Activated naive CD4-positive, alpha-beta T cell (primary cell): Measurements from ENCODE around the gene SVIP.

Source experiments
- DNase-seq, 4 experiments: peaks; one replicate each; lab custom pipeline; 2025; lab: John Stamatoyannopoulos, UW

SVIP gene

GRCh38 chr11:22829231-22830081 lies at the start of gene SVIP:
Gene SVIP (minus strand): TSS chr11:22829801. CDS start chr11:22829748, 53 bp downstream.
- DNase-seq = peak; percentile 83 to 94 (median 92)

DNA sequence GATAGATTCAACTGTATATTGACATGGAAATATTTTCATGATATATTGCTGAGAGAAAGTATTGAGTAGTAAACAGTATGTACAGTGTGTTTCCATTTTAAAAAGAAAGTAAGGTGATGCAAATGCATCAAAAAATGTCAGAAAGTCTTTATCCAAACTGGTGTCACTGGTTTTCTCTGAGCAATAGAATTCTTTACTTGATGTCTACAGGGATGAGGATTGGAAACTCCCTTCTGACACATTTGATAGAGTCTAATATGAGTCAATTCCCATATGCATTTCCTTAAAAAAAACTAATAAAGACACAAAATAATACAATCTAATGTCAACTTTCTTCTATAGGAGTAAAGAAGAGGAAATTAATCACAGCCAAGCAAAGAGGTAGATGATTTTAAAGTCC lies 49.0 kb upstream of the SVIP start:
- no peak for DNase-seq

DNA sequence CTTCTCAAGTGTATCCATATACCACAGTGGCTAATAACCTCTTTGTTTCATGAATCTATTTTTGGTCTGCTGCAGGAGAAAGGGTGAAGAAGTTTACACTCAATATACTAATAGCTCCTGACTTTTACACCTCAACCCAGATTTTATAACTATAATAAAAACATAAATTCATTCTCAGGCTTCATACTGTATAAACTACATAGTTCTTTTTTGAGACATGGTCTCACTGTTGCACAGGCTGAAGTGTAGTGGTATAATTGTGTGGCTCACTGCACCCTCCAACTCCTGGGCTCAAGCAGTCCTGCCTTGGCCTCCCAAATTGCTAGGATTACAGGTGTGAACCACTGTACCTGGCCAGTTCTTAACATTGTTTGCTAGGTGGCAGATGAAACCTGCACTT lies 48.4 kb upstream of the SVIP start:
- DNase-seq = no peak

- DNase-seq = peak in 3 of 4 experiments; percentile 2 to 17 (median 15)
Measured at GRCh38 chr11:22875869-22876473, 46.4 kb upstream of the SVIP start.

DNA sequence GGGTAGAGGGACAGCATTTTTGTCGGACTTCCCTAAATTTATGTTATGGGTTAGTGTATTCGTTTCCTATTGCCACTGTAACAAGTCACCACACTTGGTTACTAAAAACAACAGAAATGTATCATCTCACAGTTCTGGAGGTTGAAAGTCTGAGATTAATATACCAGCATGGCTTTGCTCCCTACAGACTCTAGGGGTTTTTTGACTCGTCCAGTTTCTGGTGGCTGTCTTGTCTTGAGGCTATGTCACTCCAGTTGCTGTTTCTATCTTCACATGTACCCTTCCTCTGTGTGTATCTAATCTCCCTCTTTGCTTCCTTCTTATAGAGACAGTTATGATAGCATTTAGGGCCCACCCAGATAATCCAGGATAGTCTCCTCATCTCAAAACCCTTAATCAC lies 39.7 kb upstream of the SVIP start:
- no peak for DNase-seq

GRCh38 chr11:22860241-22860640 lies 30.6 kb upstream of the SVIP start, which contains the start of gene CCDC179:
Gene CCDC179 (minus strand): TSS chr11:22860474. CDS start chr11:22860421, 53 bp downstream.
- DNase-seq = no peak

- no peak for DNase-seq
Measured at GRCh38 chr11:22859756-22860155, 30.2 kb upstream of the SVIP start.

GRCh38 chr11:22851477-22851876 lies 21.9 kb upstream of the SVIP start:
- DNase-seq = no peak

DNA sequence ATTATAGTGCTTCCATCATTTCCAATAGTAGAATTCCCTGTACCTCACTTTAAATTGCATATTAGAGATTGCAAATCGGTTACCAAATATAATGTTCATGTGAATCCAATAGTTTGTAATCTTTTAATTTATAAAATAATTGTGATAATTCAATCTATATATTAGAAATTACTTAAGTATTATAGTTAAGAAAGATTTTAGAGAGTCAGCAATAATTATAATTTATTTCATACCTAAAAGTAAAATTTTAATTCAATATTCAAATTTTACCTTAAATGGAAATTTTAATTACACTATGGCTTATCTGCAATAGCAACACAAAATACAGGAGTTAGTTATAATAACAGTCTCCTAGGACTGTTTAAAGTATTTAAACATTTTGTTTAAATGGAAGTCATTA lies 17.1 kb upstream of the SVIP start:
- no peak for DNase-seq

DNA sequence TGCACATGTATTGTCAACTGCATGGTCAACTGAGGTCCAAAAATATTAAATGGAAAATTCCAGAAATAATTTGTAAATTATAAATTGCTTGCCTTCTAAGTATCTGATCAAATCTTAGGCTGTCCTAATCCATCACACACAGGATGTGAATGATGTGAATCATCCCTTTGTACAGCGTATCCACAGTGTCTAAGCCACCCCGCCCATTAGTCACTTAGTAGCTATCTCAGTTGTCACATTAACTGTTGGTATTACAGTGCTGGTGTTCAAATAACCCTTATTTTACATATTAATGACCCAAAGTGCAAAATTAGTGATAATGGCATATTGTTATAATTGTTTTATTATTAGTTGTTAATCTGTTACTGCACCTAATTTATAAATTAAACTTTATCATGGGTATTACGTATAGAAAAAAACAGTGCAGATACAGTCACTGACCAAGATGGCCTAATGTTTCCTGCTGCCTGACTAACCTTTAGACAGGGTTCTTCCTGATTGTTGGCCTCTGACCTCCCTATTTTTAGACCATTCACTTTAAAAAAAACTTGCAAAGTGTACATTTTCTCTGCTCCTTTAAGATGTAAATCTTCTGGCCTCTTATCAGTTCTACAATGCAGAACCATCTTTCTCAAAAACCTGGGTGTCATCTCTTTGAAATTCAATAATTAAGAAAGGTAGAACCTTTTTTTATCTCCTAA lies 2.9 kb upstream of the SVIP start:
- no peak for DNase-seq

DNA sequence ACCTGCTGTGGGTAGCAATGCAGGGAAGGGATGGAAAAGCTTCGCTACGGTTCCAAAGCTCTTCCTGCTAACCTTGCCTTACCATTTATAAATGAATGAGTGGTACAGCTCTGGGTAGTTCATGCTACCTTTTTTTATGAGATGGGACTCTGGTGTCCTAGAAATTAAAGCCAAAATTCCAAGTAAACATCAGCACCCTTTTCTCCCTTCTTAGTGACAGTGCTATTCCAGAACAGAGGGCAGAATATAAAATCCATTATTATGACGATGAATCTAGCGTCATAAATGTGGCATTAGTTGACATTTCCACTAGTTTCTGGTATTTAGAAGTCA lies 447 bp upstream of the SVIP start:
- no peak for DNase-seq

DNA sequence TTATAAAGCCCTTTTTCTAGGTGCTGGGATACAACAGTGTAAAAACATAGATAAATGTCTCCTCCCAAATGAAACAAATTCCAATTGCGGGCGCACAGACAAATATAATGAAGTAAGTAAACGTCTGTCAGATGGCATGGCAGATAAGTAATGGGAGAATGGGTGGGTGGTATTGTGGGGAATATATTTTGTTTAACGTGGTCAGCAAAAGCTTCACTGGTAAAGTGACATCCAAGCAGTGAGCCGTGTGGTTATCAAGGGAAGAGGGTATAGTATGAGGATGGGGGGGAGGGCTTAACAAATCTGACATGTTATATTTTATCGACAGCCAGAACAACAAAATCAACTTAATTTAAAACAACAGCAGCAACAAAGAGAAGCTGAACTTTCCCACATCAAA lies 1.2 kb downstream of the SVIP start:
- DNase-seq = no peak

DNA sequence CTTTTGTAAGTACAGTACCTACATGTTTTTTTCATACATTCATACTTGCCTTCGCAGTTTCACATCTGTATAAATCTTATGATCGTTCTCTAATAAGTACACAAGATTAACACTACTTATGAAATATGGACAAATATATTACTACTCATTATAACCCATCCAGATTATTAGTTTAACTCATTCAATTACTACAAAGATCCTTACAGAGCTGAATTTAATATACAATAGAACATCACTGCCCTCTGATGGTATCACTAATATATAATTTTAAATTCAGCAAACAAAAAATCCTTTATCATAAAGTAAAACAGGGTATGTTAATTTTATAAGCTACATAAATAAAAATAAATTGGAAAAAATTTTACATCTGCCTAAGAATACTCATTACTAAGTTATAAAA lies 7.4 kb downstream of the SVIP start:
- DNase-seq = no peak

- DNase-seq = no peak
Measured at GRCh38 chr11:22809893-22810292, 19.7 kb downstream of the SVIP start.

DNA sequence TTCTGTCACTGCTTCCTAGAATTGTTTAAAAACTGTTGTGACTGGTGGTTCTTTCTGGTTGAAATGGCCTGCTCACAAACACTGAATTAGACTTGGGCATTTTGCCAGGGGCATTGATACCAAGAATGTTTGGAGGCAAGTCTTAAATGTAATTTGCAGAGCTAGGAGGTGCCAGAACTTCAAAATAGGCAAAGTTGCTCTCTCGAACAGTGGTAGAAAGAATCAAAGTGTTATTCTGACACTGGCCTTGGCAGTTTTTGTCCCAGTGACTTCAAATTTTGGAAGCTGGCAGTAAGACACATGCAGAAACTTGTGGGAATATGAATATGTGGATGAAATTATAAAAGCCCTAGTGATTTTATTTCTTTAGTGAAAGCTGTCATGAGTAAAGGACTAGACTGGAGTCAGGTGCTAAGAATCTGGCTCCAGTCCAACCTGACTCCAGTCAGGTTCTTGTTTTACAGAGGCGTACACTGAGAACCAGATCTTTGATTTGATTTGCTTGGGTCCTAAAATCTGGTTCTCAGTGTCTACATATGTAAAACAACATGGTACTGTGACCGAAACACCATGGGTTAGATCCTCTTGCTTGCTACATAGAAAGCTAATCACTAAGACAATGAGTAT lies 20.9 kb downstream of the SVIP start:
- DNase-seq = no peak

- no peak for DNase-seq
Measured at GRCh38 chr11:22807855-22808570, 21.6 kb downstream of the SVIP start.

DNA sequence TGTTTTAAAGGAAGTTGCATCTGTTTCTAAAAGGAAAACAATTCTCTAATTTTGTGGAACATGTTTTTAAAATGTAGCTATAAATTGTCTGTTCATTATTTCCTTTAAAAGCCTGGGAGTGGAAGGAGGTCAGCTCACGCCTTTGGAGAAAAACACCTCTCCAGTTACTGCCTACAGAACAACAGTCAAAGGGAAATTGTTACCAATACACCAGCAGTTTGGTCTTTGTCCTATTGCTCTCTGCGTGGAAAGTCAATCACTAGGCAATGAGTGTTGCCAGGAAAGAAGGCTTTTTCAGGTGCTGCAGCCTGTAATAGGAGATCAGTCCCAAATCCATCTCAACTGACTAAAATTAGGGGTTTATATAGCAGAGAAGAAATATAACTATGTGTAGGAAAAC lies 22.2 kb downstream of the SVIP start:
- no peak for DNase-seq

DNA sequence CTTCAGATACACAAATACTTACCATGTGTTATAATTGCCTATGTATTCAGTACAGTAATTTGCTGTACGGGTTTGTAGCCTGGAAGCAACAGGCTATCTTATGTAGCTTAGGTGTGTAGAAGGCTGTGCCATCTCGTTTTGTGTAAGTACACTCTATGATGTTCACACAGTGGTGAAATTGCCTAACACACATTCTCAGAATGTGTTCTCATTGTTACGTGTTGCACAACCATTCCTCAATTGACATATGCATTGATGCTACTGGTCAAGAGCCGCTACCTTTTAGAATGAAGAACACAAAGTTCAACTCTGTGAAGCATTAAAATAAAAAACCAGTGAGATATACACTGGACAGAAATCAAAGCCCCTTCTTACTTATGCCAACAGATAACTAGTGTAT lies 26.7 kb downstream of the SVIP start:
- no peak for DNase-seq

- DNase-seq = no peak
Measured at GRCh38 chr11:22800482-22800881, 29.1 kb downstream of the SVIP start.

DNA sequence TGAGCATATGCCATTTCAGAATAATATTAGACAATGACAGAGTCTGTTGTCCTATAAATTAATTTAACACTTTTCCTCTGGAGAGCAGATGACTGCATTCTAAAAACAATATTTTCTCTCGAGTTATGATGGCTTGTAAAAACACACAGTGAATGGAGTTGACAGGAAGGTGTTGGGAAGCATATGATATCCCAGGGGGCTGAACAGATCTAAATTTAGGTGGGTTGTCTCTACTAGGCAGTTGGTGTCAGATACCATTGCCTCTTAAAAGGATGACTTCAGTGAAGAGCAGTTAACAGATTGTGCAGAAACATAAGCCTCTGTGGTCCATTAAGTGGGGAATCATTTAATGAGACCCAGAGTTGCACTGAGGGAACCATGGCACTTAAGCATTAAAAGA lies 30.7 kb downstream of the SVIP start:
- DNase-seq = no peak

- no peak for DNase-seq
Measured at GRCh38 chr11:22797047-22797446, 32.6 kb downstream of the SVIP start.

DNA sequence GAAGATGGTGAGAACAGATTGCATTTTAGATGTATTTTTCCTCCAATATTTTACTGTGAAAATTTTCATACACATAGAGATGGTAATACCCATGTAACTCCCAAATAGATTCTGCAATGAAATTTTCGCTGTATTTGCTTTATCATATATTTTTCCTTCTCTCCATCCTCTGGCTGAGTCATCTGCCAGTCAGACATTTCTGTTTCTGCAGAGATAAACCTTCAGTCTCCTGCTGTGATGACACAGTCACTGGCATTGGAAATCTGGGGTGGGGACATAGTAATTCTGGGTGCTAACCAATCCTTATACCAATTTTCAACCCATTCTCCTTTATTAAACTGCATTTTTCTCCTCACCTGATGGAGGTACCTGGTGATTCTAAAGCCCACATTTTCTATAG lies 33.7 kb downstream of the SVIP start:
- no peak for DNase-seq
